H9 (cell line): ENCODE data around the gene DHRS13. TPM values are rescaled to one million over a fixed set of nuclear protein-coding genes. Genes with fewer than 3 reads are reported as not detected.

Experiments used
- DNase-seq: peaks from one replicate; pipeline ENCODE4 v3.0.0-alpha.2; 2017
- H2AFZ ChIP-seq: one replicate; pipeline ENCODE4 v1.6.1; 2013; ENCODE audit warnings: mild to moderate bottlenecking, low read length, control low read depth, moderate library complexity
- H2AK5ac ChIP-seq: 2 replicates; pipeline ENCODE4 v1.6.1; 2013; ENCODE audit warnings: low read length, control low read depth, mixed read lengths; ENCODE audit not compliant: insufficient read length
- H2BK120ac ChIP-seq: one replicate; pipeline ENCODE4 v1.6.1; 2013; ENCODE audit warnings: low read depth, mild to moderate bottlenecking, low read length, control low read depth, inconsistent platforms; ENCODE audit not compliant: poor library complexity, severe bottlenecking
- H2BK12ac ChIP-seq: 2 replicates; pipeline ENCODE4 v1.6.1; 2013; ENCODE audit warnings: low read length, control low read depth, mixed read lengths, low read depth; ENCODE audit not compliant: insufficient read length
- H2BK15ac ChIP-seq: 2 replicates; pipeline ENCODE4 v1.6.1; 2013; ENCODE audit warnings: low read depth, low read length, control low read depth
- H2BK20ac ChIP-seq: one replicate; pipeline ENCODE4 v1.6.1; 2013; ENCODE audit warnings: low read depth, mild to moderate bottlenecking, low read length, control low read depth, inconsistent platforms; ENCODE audit not compliant: poor library complexity, severe bottlenecking
- H2BK5ac ChIP-seq: 2 replicates; pipeline ENCODE4 v1.6.1; 2013; ENCODE audit warnings: low read length, control low read depth, mixed read lengths; ENCODE audit not compliant: insufficient read length
- H3K14ac ChIP-seq: 2 replicates; pipeline ENCODE4 v1.6.1; 2013; ENCODE audit warnings: low read length, control low read depth; ENCODE audit not compliant: insufficient read depth
- H3K18ac ChIP-seq: 2 replicates; pipeline ENCODE4 v1.6.1; 2013; ENCODE audit warnings: low read depth, mild to moderate bottlenecking, mixed read lengths, low read length, control low read depth; ENCODE audit not compliant: insufficient read length
- H3K23ac ChIP-seq: 2 replicates; pipeline ENCODE4 v1.6.1; 2013; ENCODE audit warnings: low read length, control low read depth, mixed read lengths, low read depth; ENCODE audit not compliant: insufficient read length
- H3K23me2 ChIP-seq: 2 replicates; pipeline ENCODE4 v1.6.1; 2013; ENCODE audit warnings: low read depth, mild to moderate bottlenecking, mixed read lengths, low read length, control low read depth; ENCODE audit not compliant: insufficient read length, poor library complexity, severe bottlenecking
- H3K27ac ChIP-seq: 2 replicates; pipeline ENCODE4 v1.5.1; 2013; ENCODE audit warnings: low read length, control low read depth, mixed read lengths, low read depth; ENCODE audit not compliant: insufficient read length
- H3K27me3 ChIP-seq: 2 replicates; pipeline ENCODE4 v1.6.1; 2013; ENCODE audit warnings: low read length, control low read depth, inconsistent platforms; ENCODE audit not compliant: insufficient read depth
- H3K4ac ChIP-seq: 2 replicates; pipeline ENCODE4 v1.6.1; 2013; ENCODE audit warnings: low read depth, mild to moderate bottlenecking, control low read depth, inconsistent platforms, low read length, moderate library complexity
- H3K4me1 ChIP-seq: 2 replicates; pipeline ENCODE4 v1.6.1; 2013; ENCODE audit warnings: low read length, control low read depth, inconsistent platforms; ENCODE audit not compliant: insufficient read depth
- H3K4me2 ChIP-seq: 2 replicates; pipeline ENCODE4 v1.6.1; 2013; ENCODE audit warnings: low read length, control low read depth, mixed read lengths; ENCODE audit not compliant: insufficient read length, insufficient read depth
- H3K56ac ChIP-seq: 2 replicates; pipeline ENCODE4 v1.6.1; 2013; ENCODE audit warnings: low read depth, mild to moderate bottlenecking, mixed read lengths, low read length, control low read depth; ENCODE audit not compliant: insufficient read length
- H3K79me1 ChIP-seq: 2 replicates; pipeline ENCODE4 v1.6.1; 2013; ENCODE audit warnings: low read depth, mild to moderate bottlenecking, moderate library complexity, low read length, control low read depth, inconsistent platforms; ENCODE audit not compliant: insufficient read depth, poor library complexity, severe bottlenecking
- H3K79me2 ChIP-seq: 2 replicates; pipeline ENCODE4 v1.6.1; 2013; ENCODE audit warnings: low read length, control low read depth, inconsistent platforms; ENCODE audit not compliant: insufficient read depth
- H3K9ac ChIP-seq: 2 replicates; pipeline ENCODE4 v1.6.1; 2013; ENCODE audit warnings: low read length, control low read depth, mixed read lengths; ENCODE audit not compliant: insufficient read length; ENCODE audit errors: extremely low read depth
- H3K9me3 ChIP-seq: one replicate; pipeline ENCODE4 v1.6.1; 2013; ENCODE audit warnings: low read depth, low read length, inconsistent platforms; ENCODE audit not compliant: control insufficient read depth
- H3T11ph ChIP-seq: one replicate; pipeline ENCODE4 v1.6.1; 2013; ENCODE audit warnings: mild to moderate bottlenecking, low read length, control low read depth, inconsistent platforms
- H4K20me1 ChIP-seq: one replicate; pipeline ENCODE4 v1.6.1; 2013; ENCODE audit not compliant: control insufficient read depth, insufficient read length, insufficient read depth
- H4K5ac ChIP-seq: 2 replicates; pipeline ENCODE4 v1.6.1; 2013; ENCODE audit warnings: low read depth, mild to moderate bottlenecking, mixed read lengths, low read length, control low read depth; ENCODE audit not compliant: insufficient read length
- H4K8ac ChIP-seq: replicated peaks from 2 replicates; pipeline ENCODE4 v1.6.1; 2013; ENCODE audit warnings: low read length, control low read depth, mixed read lengths, low read depth; ENCODE audit not compliant: insufficient read length
- H4K91ac ChIP-seq: 2 replicates; pipeline ENCODE4 v1.6.1; 2013; ENCODE audit warnings: low read depth, mild to moderate bottlenecking, moderate library complexity, mixed read lengths, low read length, control low read depth; ENCODE audit not compliant: insufficient read length
- H3K27ac Mint-ChIP-seq, 3 experiments: 2 replicates in 2 of 3; 3 replicates in 1 of 3; pipeline ENCODE4 v1.8.0; 2020 to 2021; ENCODE audit warnings: mixed read lengths in 3 of 3, mild to moderate bottlenecking in 1 of 3, moderate library complexity in 1 of 3
- H3K27me3 Mint-ChIP-seq: 2 replicates; pipeline ENCODE4 v1.8.0; 2021; ENCODE audit warnings: low read depth, mild to moderate bottlenecking, moderate library complexity, mixed read lengths
- H3K36me3 Mint-ChIP-seq, 3 experiments: 2 replicates in 2 of 3; 3 replicates in 1 of 3; pipeline ENCODE4 v1.8.0; 2020 to 2021; ENCODE audit warnings: low read depth in 3 of 3, mixed read lengths in 3 of 3; ENCODE audit not compliant: insufficient read depth in 1 of 3
- H3K4me1 Mint-ChIP-seq, 2 experiments: 2 replicates each; pipeline ENCODE4 v1.8.0; 2020; ENCODE audit warnings: mixed read lengths in 2 of 2
- H3K4me3 Mint-ChIP-seq, 2 experiments: 2 replicates in 1 of 2; 3 replicates in 1 of 2; pipeline ENCODE4 v1.8.0; 2020 to 2021; ENCODE audit warnings: mild to moderate bottlenecking in 2 of 2, mixed read lengths in 2 of 2, moderate library complexity in 1 of 2
- H3K9me3 Mint-ChIP-seq, 2 experiments: 2 replicates in 1 of 2; 3 replicates in 1 of 2; pipeline ENCODE4 v1.8.0; 2020; ENCODE audit warnings: mild to moderate bottlenecking in 2 of 2, mixed read lengths in 2 of 2, moderate library complexity in 1 of 2
- CTCF ChIP-seq: fragments of 200-600 bp; sonication (generic); conservative IDR thresholded peaks from 3 replicates; pipeline ENCODE4 v1.8.0; 2021; ENCODE audit warnings: antibody characterized with exemption, mild to moderate bottlenecking
- WGBS: extraction: QIAGEN DNeasy Blood & Tissue Kit; methylation state at CpG from one replicate; pipeline ENCODE4 v1.1.7; 2013; ENCODE audit warnings: missing lambda C conversion rate, low lambda C conversion rate, mixed read lengths; ENCODE audit not compliant: insufficient read length; ENCODE audit errors: extremely low coverage; 5-methylcytosine and 5-hydroxymethylcytosine counted together
- total RNA-seq: library from RNA; stranded (reverse); gene quantifications from 2 replicates; pipeline ENCODE4 v1.2.1, GENCODE V29; 2021

DHRS13 gene
- total RNA-seq, 1 experiment from 2014 or later: 29.6 TPM

- no peak for DNase-seq
- H3K4me1 ChIP-seq: peaks cover 9% of the 10 kb centered on the region; the same call in 1 of the 2 replicates
- H3K4me3 Mint-ChIP-seq: no peak overlapping the region
- H2AFZ ChIP-seq: no peak overlapping the region
- H3K9me3 Mint-ChIP-seq: no peaks in the 10 kb centered on the region
- no CpG with 5 or more reads among the region's 5 CpGs for WGBS
- H2AK5ac ChIP-seq: no peak overlapping the region
- H3K9ac ChIP-seq: no peak overlapping the region
- H3K9me3 ChIP-seq: no peaks in the 10 kb centered on the region
- H3K23ac ChIP-seq: no peak overlapping the region
- no peak overlapping the region for H3K4me2 ChIP-seq
- no peak overlapping the region for H2BK12ac ChIP-seq
- H4K91ac ChIP-seq: no peak overlapping the region
- no peak overlapping the region for H3K56ac ChIP-seq
- H2BK15ac ChIP-seq: no peak overlapping the region
- H3K27ac Mint-ChIP-seq: peak overlapping the region; percentile 15 to 95 (median 40); a peak in 3 of 7 replicates
- H3K27me3 Mint-ChIP-seq: no peaks in the 10 kb centered on the region
- no peak for TF ChIP-seq CTCF
- H3K18ac ChIP-seq: no peak overlapping the region
- no peak overlapping the region for H4K8ac ChIP-seq
- no peaks in the 10 kb centered on the region for H3K23me2 ChIP-seq
- H3K79me1 ChIP-seq: peaks cover 21% of the 10 kb centered on the region
- no peaks in the 10 kb centered on the region for H3K27me3 ChIP-seq
- H3K14ac ChIP-seq: no peak overlapping the region
- no peak overlapping the region for H3K4ac ChIP-seq
- H3K27ac ChIP-seq: no peak overlapping the region
- H2BK5ac ChIP-seq: no peak overlapping the region
- H2BK20ac ChIP-seq: no peak overlapping the region
- no peak overlapping the region for H3T11ph ChIP-seq
- H4K20me1 ChIP-seq: no peaks in the 10 kb centered on the region
- H3K79me2 ChIP-seq: peaks cover 49% of the 10 kb centered on the region; the same call in 1 of the 2 replicates
- H4K5ac ChIP-seq: no peak overlapping the region
- no peak overlapping the region for H2BK120ac ChIP-seq
- peaks cover 46 to 48% of the 10 kb centered on the region in 2 experiments for H3K4me1 Mint-ChIP-seq
- H3K36me3 Mint-ChIP-seq: peaks cover 3 to 25% (median 22%) of the 10 kb centered on the region in 3 experiments; a peak in 6 of 7 replicates
Measured at GRCh38 chr17:28937044-28937729, 34.3 kb upstream of the DHRS13 start.
